NCI-H2171 treated with DMSO at 0.1 percent for 48 hours (cell line): ENCODE data around the gene PCID2.

Source experiments
- DNase-seq: peaks from one replicate; lab custom pipeline; 2025; lab: John Stamatoyannopoulos, UW

PCID2 gene

GRCh38 chr13:113187263-113187669 lies 21.2 kb downstream of the PCID2 start:
- no peak for DNase-seq

- DNase-seq, result no peak
These were observed 22.2 kb downstream of the PCID2 start for GRCh38 chr13:113186061-113186900.

GRCh38 chr13:113184568-113185440 lies 23.7 kb downstream of the PCID2 start:
- DNase-seq, result no peak

- no peak for DNase-seq
These were observed 24.9 kb downstream of the PCID2 start for GRCh38 chr13:113183450-113184129.

GRCh38 chr13:113182046-113182445 lies 26.4 kb downstream of the PCID2 start:
- no peak for DNase-seq

- no peak for DNase-seq
These were observed 28.9 kb downstream of the PCID2 start for GRCh38 chr13:113179374-113180230.

- no peak for DNase-seq
These were observed 29.6 kb downstream of the PCID2 start for GRCh38 chr13:113178896-113179167.

GRCh38 chr13:113178070-113178895 lies 30.2 kb downstream of the PCID2 start:
- DNase-seq, result no peak

GRCh38 chr13:113176822-113177221 lies 31.6 kb downstream of the PCID2 start:
- no peak for DNase-seq

- no peak for DNase-seq
These were observed 32.2 kb downstream of the PCID2 start for GRCh38 chr13:113176280-113176679.

GRCh38 chr13:113172419-113172926 lies 36.0 kb downstream of the PCID2 start:
- DNase-seq, result no peak

GRCh38 chr13:113171250-113172125 lies 37.0 kb downstream of the PCID2 start:
- DNase-seq, result no peak

GRCh38 chr13:113170511-113170910 lies 38.0 kb downstream of the PCID2 start:
- no peak for DNase-seq

- no peak for DNase-seq
These were observed 38.9 kb downstream of the PCID2 start for GRCh38 chr13:113169277-113170272.

GRCh38 chr13:113168211-113168610 lies 40.3 kb downstream of the PCID2 start:
- DNase-seq, result no peak

- no peak for DNase-seq
These were observed 40.9 kb downstream of the PCID2 start for GRCh38 chr13:113167575-113167974.

- no peak for DNase-seq
These were observed 41.3 kb downstream of the PCID2 start for GRCh38 chr13:113167155-113167554.

GRCh38 chr13:113166681-113167080 lies 41.8 kb downstream of the PCID2 start:
- DNase-seq, result no peak
